ENCODE data around the gene ABCB8.

- TF ChIP-seq CTCF (optimal IDR thresholded peaks at IDR 0.05 in 1 of 3, IDR thresholded peaks at IDR 0.05 in 1 of 3, conservative IDR thresholded peaks at IDR 0.05 in 1 of 3; ENCODE audit: extremely low read depth in 1 of 3, insufficient read depth in 2 of 3, low read length in 3 of 3), result no peak
- no peak for TF ChIP-seq EZH2 (IDR thresholded peaks at IDR 0.05; ENCODE audit: low read length)
These were observed 36.1 kb upstream of the ABCB8 start for GRCh38 chr7:150992051-150992640.

All from keratinocyte (primary cell).